Measurements from ENCODE around the gene ADSS1. TPM values are rescaled to one million over a fixed set of nuclear protein-coding genes. Genes with fewer than 3 reads are reported as not detected.

ADSS1 gene
- total RNA-seq, 2 donors from 2014 or later, result 86.2 to 102 TPM

DNA sequence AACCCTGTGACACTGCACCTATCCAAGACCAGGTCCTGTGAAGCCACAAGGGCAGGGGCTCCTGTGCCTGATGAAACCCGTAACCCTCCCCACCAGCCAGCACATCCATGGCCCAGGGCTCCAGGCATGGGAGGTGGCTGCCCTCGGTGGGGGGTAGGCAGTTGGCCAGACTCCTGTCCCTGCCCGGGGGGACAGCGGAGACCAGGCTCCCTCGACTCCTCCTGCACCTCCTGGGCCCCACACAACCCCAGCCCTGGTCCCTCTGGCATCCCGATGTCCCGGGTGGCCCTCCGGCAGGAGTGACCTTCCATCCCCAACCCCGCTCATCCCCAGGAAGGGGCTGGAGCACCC lies 60.2 kb downstream of the ADSS1 start:
- ATAC-seq (no peak), DNase-seq (no peak)
- intact Hi-C loops (cut with DNase I), result no loop called here

DNA sequence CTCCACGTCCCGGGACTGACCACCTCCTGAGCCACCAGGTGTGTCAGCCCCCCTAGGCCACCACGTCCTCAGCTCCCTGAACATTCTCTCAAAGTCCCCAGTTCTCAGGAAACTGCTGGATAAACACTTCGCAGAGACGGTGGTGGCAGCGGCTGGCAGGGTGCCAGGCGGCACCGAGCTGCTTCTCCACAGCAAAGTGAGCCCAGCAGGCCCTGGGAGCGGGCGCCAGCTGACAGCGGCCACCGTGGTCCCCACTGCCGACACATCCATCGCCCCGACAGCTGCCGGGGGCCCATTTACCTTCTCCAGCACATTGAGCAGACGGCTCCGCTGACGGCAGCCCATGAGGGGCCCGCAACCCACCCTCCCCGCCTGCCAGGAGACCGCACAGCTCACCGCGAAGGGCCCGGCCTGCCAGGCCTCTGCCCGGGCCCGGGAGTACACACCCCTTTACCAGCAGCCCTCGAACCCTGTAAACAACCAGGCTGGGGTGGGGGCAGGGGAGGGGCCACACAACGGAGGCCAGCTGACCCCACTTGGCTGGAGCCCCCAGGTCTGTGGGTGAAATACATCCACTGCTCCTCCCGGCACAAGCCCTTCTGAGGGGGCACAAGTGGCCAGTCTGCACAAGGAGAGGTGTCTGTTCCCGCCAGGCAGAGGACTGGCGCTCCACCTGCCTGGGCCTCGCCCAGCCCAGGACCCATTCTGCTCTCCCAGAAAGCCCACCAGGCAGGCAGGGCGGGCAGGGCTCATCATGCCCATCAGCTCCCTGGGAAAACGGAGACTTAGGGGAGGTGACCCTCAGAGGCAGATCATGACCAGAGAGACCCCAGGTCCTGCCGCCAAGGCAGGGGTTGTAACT lies 61.0 kb downstream of the ADSS1 start:
- intact Hi-C loops (cut with DNase I), result no loop called here
- ATAC-seq (no peak), DNase-seq (no peak)

DNA sequence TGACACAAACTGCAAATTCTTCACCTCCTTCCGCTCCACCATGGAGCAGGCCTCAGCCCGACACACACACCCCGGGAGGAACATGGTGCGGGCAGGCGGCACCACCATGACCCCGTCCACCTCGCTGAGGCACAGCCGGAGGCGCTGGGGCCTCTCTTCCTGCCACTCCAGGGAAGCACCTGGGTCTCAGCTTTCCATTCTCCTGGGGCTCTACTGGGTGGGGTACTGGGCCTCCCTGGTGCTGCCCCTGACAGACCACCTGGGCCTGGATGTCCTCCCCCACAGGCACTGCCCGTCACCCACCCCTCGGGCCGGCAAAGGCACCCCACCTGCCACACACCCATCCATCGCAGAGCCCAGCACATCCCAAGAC lies 61.7 kb downstream of the ADSS1 start:
- ATAC-seq (no peak), DNase-seq (no peak)
- intact Hi-C loops (cut with DNase I), result no loop called here

DNA sequence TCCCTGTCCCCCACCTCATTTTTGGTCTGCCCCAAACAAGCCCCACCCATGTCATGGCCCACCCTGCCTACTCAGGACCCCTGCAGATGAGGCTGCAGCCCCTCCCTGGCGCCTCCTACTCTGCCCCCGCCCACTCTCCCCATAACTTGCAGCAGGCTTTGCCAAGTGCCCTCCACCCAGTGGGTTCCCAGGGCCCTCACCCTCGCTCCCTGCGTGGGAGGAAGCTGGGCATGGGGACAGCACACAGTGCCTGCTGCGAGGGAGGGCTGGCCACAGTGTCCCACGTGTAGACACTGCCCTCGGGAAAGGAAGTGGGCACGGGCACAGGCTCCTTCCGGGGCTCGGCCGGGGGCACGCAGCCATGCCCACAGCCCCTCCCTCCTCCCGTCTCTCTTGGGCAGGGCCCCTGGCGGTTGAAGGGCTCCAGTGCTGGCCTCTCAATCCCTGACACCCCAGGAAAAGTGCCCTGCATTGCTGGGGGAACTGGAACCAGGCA lies 62.1 kb downstream of the ADSS1 start:
- DNase-seq (no peak), ATAC-seq (peak; percentile 28 to 39)
- intact Hi-C loops (cut with DNase I), result no loop called here

- DNase-seq (no peak), ATAC-seq (peak in 1 of 2 donors; percentile 3)
- intact Hi-C loops (cut with DNase I), result no loop called here
These were observed 63.0 kb downstream of the ADSS1 start for GRCh38 chr14:104786726-104787675.

- DNase-seq, result no peak
- ATAC-seq, result no peak
- intact Hi-C loops (cut with DNase I), result no loop called here
These were observed 63.7 kb downstream of the ADSS1 start for GRCh38 chr14:104787736-104788135.

GRCh38 chr14:104788161-104788818 lies 64.3 kb downstream of the ADSS1 start:
- ATAC-seq, result no peak
- no peak for DNase-seq

GRCh38 chr14:104788873-104789663 lies 65.0 kb downstream of the ADSS1 start:
- intact Hi-C loops (cut with DNase I), result no loop called here
- ATAC-seq, result no peak
- no peak for DNase-seq

More at GRCh38 chr14:104788161-104788818, 64.3 kb downstream of the ADSS1 start:
- intact Hi-C loops (cut with DNase I), result no loop called here

GRCh38 chr14:104789752-104790743 lies 66.0 kb downstream of the ADSS1 start:
- DNase-seq (no peak), ATAC-seq (no peak)
- intact Hi-C loops (cut with DNase I), result no loop called here

- ATAC-seq (no peak), DNase-seq (no peak)
- intact Hi-C loops (cut with DNase I), result no loop called here
These were observed 67.4 kb downstream of the ADSS1 start for GRCh38 chr14:104791425-104791824.

GRCh38 chr14:104792101-104792884 lies 68.3 kb downstream of the ADSS1 start:
- ATAC-seq (peak in 1 of 2 donors; percentile 10), DNase-seq (no peak)
- intact Hi-C loops (cut with DNase I), result no loop called here

GRCh38 chr14:104792945-104793702 lies 69.1 kb downstream of the ADSS1 start:
- intact Hi-C loops (cut with DNase I), result no loop called here
- DNase-seq (no peak), ATAC-seq (no peak)

- intact Hi-C loops (cut with DNase I), result no loop called here
- ATAC-seq, result no peak
These were observed 69.6 kb downstream of the ADSS1 start for GRCh38 chr14:104793703-104793959.

DNA sequence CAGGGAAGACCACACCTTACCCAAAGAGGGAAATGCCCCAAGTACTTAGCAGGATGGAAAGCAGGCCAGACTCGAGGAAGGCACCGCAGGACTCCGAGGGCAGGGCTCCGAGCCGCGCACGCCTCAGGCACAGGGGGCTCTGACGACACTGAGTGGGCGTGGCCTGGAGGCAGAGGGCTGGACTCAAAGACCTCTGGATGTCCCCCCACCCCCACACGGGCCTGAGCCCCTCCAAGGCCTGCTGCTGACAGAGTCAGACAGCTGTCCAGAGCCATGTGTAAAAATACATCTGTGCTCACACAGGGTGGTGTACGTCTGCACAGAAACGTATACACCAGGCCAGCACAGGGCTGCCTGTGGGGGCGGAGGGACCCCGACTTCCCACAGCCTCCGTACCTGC lies 70.1 kb downstream of the ADSS1 start:
- intact Hi-C loops (cut with DNase I), result no loop called here
- peak; percentile 79 for DNase-seq

More at GRCh38 chr14:104793703-104793959, 69.6 kb downstream of the ADSS1 start:
- DNase-seq, result no peak

DNA sequence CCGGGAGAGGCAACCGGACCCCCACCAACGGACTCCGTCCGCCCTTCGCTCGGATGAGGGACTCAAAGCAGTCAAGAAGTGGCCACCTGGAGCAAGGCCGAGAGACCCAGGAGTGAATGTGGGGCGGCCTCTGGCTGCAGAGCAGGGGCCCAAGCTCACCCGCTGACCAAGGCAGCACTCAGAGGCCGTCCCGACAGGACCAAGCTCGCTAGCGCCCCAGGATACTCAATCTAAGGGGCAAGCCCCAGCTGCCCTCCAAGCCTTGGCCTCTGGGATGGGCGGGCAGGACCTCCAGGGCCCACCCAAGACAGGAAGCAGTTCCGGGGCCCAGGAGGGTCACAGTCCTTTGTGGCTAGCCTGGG lies 70.6 kb downstream of the ADSS1 start:
- DNase-seq, result no peak
- intact Hi-C loops (cut with DNase I), result no loop called here
- ATAC-seq, result peak; percentile 13 to 20

More for the DNA sequence above, 70.1 kb downstream of the ADSS1 start:
- peak; percentile 4 to 22 for ATAC-seq
